GM18870 (cell line): ENCODE measurements around the gene MED12L.

Source experiments
- ATAC-seq: cut with Tn5 transposase; IDR thresholded peaks from one replicate; pipeline ENCODE4 v1.9.1; 2021; ENCODE audit warnings: moderate library complexity; ENCODE audit not compliant: unreplicated experiment

MED12L gene

DNA sequence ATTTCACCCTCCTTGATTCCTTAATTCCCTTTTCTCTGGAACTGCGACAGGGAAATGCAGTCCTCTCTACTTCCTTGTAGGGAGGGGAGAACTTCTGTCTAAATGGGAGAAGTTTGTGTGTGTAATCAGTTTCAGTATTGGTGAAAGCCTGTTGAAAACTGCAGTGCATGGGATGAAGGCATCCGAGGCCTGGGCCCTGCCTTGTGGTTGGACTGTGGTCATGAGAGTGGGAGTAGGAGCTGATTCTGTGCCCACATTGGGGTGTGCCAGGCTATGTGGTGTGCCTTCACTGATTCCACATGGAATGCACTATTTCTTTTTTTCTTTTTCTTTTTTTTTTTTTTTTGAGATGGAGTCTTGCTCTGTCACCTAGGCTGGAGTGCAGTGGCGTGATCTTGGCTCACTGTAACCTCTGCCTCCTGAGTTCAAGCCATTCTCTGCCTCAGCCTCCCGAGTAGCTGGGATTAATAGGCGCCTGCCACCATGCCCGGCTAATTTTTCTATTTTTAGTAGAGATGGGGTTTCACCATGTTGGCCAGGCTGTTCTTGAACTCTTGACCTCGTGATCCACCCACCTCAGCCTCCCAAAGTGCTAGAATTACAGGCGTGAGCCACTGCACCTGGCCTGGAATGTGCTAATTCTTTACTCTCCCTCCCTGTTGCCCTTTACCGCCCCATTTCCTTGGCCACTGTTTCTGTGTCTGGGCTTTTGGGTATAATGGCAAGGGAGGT is 84.7 kb downstream of the MED12L start:
- peak; percentile 27 for ATAC-seq

DNA sequence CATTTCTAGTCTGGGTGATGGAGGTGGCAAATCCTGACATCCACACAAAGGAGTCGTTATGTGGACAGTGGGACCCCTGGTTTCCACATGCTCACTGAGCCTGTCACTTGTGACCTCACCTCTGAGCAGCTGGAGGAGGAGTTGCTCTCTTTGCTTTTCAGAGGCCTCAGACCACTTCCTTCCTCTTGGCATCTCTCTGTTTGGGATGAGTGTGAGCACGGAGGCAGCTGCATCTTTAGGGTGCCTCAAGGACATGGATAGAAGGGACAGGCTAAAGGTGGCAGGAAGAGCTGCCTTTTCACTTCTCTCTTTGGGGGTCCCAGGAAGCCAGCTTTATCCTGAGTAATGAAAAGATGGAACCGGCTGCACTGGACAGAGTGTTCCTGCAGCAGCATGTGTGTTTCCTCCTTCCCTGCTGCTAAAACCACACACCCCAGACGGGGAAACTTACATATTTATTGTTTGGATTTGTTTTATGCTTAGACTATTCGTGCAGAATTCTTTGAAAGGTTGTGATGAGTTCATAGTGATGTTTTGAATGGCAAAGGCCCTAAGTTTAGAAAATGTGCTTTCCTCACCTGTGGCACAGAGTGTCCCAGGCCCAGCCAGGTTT is 85.8 kb downstream of the MED12L start:
- peak; percentile 70 for ATAC-seq

DNA sequence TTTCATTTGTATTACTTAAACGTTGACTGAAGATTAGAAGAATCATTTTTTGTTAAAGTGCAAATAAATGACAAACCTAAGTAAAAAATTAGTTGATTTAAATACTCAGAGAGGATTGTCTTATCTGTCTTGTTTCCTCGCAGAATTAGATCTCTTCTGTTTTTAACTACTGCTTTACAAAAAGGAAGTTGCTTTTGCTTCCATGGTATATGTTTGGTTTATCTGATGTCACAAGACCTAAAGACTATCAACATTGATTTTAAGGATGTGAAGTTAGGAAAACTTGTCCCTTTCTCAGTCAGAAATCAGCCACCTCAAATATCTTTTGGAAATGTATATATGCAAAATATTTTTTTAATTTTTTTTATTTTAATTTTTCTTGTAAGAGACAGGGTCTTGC is 88.9 kb downstream of the MED12L start:
- no peak for ATAC-seq

DNA sequence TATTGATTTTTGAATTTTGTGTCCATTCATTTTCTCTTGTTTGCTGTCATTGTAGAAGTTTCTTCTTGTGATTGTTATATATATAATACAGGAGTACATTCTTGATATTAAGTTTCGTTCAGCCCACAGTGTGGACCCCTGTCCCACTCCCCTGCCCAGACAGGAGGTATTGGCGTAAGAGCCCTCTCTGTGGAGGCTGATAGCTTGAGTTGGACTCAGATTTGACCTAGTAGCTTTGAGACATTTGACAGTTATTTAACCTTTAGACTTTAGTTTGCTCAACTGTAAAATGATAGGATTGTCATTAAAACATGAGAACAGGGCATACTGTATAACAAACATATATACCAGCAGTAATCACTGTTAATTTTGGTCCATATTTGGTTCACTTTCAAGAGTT is 90.5 kb downstream of the MED12L start:
- ATAC-seq, result no peak

DNA sequence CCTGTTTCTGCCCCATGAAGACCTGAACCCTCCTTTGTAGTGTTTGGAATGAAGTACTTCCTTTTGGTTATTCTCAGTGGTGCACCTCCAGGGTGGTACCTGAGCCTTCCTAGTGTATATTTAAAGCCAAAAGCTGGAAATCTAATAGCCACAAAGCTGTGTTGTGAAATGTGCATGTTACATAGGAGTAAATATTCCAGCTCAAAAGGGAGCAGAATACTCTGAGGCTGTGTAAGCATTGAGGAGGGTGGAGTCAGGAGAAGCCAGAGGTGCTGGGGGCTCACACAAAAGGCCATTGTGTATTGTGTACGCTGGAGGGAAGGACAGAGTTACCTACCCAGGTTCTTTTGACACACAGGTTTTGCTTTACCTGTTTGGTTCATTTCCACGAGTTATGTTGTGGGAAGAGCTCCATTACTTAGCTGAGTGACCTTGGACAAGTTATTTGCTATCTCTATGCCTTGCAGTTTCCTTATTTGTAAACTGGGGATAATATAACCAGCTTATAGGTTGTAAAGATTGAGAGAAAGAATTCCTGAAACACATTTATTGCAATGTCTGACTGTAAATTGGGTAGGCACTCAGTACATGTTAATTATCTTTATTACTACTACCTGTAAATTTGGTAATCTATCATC is 92.9 kb downstream of the MED12L start:
- ATAC-seq, result no peak

DNA sequence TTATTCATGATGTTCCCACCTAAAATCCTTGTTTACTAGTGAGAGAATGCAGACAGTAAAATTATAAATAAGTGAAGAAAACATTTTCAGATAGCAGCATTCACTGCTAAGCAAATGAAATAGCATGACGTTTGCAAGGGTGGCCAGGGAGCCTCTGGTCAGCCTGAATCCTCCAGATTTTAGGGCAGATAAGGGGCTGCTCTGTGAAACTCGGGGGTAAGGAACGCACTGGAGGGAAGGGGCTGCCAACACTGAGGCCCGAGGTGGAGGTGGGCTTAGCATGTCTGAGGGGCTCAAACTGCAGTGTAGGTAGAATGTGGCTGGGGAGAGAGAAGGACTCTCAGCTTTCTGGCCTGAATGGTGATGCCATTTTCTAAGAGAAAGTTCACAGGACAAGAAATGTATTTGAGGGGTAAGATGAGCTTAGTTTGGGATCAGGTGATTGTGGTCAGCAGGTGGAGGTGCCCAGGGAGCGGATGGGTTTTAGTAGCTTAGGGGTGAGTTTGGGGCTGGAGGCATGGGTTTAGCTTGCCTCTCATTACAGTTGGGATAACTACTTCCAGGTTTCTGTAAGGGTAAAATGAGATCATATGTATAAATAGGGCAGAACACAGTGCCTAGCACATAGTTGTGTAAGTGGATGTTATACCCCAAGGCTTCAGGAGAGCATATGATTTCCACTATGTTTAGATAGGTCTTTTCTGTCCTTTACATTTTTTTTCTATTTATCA is 97.0 kb downstream of the MED12L start:
- ATAC-seq, result no peak

DNA sequence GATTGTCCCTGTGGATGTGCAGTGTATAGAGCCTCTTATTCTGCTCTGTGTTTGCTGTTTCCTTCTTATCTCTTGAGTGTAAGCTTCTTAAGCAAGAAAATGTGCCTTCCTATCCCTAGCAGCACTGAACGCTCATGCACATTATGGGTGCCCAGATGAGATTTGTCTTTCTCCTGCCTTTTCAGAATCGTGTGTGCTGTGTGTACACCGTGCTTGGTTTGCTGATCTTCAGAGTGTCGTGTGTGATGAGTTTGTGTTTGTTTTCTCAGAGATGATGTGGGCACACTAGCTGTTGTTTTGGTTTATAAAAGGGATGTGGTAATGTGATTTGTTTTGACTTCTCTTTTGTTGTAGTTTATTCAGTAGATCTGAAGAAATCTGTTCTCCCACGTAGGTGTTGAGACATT is 97.8 kb downstream of the MED12L start:
- ATAC-seq, result no peak

DNA sequence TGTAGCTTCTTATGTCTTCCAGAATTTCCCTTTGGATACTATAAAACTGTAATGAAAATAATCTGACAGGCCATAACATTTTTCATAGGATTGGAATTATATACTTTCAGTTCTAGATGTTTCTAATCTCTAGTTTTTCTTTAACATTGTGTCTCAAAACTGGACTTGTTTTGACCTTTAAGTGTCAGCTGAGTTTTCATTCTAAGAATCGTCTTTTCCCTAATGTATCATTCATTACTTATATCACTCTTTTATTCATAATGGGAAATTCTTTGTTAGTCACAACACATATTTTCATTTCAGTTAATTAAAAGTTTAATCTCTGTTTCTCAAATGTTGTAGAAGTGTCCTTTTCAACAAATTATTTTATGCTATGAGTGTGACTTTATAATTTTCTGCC is 105.6 kb downstream of the MED12L start:
- no peak for ATAC-seq

DNA sequence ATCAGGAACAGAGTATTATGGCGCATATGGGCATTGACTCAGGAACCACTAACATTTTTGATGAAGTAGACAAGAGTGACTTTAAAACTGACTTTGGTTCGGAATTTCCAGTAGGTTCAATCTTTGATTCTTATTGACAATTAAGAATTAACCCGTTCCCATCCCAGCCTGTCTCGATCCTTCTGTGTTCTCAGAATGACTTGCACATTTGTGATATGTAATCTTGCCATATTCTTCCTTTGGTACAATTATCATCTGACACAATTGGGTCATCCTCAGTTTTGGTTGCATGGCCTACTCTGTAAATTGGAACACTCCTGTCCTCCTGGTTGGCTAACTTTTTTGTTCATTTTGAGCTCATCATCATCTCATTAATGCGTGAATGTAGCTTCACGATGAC is 107.1 kb downstream of the MED12L start:
- ATAC-seq, result no peak

DNA sequence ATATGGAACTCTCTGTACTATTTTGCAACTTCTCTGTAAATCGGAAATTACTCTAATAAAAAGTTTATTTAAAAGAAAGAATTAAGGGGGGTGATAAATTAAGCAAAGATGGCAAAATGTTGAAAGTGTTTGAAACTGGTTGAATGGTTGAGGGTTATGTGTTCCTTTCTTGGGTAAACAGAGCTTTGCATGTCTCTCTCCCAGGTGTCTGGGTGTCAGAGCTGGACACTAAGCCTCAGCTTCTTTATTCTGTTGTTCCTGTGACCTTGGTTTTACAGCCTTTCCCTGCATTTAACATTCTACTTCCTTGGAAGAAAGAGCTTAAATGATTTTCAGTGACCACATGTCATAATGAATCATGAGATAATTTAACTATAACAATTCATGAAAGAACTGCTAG is 110.4 kb downstream of the MED12L start:
- no peak for ATAC-seq

DNA sequence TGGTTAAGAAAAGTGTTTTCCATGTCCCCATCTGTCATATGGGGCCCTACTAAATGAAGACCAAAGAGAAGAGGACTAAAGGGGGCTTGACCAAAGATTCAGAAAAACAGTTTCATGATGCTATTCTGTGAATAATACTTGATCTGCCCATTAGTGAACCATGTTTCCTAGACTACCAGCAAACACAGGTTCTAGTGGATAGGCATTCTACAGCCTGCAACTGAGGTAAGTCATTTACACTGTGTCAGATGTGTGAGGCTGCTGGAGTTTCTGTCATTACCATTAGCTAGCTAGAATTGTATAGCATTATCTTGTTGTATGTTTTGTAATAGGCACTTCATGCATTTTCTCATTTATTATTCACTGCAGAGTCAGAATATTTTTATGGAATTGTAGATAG is 111.0 kb downstream of the MED12L start:
- no peak for ATAC-seq

DNA sequence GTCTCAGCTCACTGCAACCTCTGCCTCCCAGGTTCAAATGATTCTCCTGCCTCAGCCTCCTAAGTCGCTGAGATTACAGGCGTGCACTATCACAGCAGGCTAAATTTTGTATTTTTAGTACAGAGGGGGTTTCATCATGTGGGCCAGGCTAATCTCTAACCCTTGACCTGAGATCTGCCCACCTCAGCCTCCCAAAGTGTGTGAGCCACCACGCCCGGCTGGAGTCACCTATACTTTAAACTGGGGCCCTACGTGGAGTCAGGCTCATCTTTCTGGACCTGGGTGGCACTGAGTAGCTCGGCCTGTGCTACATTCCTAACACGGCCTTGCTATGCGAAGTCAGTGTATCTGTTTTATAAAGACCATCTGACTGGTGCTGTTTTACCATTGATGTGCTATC is 111.8 kb downstream of the MED12L start:
- ATAC-seq, result no peak

DNA sequence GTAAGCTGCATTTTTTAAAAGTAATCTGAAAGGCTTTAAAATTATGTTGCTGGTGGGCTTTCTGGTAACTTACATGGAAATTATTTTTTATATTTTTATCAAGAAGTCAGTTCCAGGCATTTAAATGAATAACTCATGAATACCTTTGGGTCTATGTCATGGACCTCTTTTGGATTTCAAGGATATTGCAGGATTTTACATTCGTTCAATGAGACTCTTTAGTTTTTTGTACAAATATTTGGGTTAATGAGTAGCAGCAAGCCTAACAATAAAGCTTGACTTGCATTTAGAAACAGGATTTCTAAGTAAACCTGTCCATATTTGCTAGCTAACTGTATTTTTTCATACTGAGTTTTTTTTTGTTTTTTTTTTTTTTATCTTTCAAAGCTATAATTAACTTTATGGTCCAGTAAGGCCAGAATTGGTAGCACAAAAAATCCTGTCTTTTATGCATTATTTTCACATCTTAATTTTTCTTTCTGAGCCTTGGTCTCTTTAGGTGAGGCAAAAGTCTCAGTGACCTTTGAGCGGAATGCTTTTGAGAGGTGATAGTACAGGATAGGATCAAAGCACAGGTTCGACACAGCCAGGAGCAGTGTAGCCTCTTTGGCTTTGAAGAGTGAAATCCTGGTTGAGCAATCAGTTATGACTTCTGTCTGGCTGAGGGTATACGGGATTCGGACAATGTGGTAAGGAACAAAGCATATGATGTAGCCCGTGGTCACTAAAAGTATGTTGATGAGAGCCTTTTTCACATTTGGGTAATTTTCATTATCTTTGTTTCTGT is 112.7 kb downstream of the MED12L start:
- ATAC-seq, result no peak

DNA sequence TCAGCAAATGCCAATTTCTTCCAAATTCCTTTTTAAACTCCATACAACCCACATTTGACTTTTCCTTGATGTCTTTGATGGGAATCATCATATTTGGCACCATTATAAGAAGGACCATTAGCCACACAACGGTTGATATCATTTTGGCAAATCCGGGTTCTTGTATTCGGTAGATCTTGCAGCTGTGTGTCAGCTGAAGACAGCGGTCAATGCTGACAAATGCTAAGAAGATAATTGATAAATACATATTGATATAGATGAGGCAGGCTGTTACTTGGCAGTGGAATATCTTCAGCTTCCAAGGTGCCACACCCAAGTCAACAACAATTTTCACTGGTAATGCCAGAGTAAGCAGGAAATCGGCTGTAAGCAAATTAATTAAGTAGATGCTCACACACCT is 113.4 kb downstream of the MED12L start:
- ATAC-seq, result no peak

DNA sequence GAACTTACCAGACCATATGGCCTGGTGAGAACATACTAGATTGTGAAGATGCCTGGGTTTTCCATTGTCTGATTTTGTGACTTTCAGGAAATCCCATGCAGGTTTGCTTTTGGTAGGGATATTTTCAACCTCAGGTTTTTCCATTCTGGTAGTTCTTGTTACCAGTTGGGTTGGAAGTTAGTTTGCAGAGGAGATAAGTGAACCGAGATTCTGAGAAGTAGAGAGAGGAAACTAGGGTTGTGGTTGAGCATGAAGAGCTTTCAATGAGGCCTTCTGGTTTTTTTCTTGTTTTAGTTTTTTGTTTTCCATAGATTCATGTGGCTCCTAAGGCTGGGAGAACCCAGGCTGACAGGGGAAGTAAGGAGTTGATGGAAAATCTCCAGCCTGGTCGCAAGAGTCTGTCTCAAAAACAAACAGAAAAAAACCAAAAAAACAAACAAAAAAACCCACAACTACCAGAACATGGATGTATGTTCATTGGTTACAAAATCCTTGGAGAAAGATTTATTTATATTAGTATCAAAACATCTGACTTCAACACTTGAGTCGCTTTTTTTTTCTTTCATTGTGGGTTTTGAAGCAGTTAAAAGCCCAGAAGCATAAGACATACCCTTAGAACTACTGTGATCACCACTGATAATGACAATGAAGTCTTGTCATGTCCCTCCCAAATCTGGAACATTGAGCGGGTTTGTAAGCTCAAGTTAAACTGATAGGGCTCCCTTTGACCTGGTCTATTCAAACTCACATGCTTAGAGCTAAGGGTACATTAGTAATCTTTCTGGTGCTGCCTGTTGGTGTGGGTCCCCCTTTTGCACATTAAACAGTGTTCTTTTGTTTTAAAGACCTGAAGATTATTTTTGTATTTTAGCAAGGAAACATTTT is 114.3 kb downstream of the MED12L start:
- no peak for ATAC-seq

DNA sequence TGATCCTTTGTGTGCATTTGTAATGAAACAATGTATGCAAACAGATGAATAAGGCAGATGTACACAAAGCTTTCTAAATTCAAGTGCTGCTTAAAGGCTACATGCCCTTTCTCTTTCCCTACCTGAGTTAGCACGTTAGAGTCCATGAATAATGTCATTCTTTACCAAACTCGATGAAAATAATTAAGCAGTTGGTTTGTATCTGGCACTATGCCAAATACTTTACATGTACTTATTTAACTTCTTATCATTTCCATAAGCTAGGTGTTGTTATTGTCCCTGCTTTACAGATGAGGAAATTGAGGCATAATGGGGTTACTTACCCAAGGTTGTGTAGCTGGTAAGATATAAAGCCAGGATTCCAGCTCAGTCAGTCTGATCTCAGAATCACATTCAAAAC is 115.1 kb downstream of the MED12L start:
- ATAC-seq, result no peak

DNA sequence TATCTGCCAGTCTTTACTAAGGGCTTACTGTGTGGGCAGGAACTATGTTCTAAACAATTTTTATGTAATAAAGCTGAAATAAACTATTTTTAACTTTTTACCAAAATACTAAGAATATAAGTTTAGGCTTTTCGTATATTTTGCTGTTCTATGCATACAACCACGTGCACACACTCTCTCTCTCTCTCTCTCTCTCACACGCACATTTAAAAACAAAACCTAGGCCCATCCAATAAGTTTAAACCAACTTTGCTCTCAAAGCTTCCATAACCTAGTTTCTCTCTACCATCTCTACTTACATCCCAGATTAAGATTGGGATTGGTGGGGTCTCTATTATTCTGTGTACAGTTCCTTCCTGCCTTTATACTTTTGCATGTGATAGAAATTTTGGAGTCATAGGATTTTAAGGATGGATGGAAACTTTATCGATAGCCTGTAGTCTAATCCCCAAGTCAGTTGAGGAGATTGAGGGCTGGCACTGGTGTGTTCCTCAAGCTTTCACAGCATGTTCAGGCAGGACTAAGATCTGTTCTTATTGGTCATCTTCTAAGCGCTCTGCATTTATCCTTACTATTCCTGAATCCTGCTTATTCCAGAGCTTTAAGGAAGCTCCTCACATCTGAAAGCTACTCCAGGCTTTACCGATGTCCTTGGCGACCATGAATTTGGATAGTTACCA is 115.7 kb downstream of the MED12L start:
- no peak for ATAC-seq

DNA sequence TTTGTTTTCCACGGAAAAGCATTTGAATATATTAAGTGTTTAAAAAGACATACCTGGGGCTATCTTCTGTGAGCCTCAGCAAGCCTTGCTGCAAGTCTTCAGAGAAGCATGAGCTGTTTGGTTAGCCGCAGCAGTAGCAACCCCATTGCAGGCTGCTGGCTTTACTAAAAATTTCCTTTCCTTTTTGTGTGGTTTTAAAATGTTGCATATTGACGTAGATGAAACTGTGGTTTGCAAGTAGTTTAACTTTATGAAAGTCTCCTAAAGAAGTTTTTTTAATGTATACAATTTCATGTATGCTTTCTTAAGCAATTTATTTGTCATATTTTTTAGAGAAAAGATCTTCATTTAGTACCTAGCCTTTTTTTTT is 117.6 kb downstream of the MED12L start, which contains the start of gene GPR171:
GPR171 (minus strand) TSS at position 166 of the 370 bp plus-strand sequence. CDS start 3,830 bp downstream, outside the sequence.
- peak; percentile 89 for ATAC-seq
